Measurements from ENCODE around the gene DGKI. TPM values are rescaled to one million over a fixed set of nuclear protein-coding genes. Genes with fewer than 3 reads are reported as not detected.

The DGKI gene
- total RNA-seq, 1 donor from 2014 or later: 2.2 TPM

DNA sequence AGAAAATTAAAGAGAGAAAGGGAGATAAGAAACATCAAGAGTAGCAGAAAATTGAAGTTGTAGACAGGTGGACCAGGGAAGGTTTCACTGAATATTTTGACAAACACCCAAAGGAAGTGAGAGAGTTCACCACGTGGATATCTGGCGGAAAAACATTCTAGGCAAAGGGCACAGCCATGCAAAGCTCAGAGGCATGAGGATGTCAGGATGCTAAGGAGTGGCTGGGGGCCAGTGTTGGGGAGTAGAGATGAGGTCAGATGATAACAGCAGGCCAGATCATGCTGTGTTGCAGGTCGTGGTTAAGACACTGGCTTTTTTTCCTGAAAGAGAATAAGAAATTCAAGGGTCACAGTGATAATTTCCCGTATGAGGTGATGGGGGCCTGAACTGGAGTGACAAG is 181.9 kb downstream of the DGKI start:
- Mint-ChIP-seq H3K27ac (ENCODE audit: unreplicated experiment) (no peak overlapping the region), H3K9me3 (no peaks in the 10 kb centered on the region), H3K4me1 (no peaks in the 10 kb centered on the region), H3K27me3 (ENCODE audit: low read depth) (no peaks in the 10 kb centered on the region), H3K36me3 (ENCODE audit: low read depth) (no peaks in the 10 kb centered on the region), H3K4me3 (no peak overlapping the region)
- DNase-seq (ENCODE audit: low read depth, low spot score): no peak
- TF ChIP-seq, protein P1, sequence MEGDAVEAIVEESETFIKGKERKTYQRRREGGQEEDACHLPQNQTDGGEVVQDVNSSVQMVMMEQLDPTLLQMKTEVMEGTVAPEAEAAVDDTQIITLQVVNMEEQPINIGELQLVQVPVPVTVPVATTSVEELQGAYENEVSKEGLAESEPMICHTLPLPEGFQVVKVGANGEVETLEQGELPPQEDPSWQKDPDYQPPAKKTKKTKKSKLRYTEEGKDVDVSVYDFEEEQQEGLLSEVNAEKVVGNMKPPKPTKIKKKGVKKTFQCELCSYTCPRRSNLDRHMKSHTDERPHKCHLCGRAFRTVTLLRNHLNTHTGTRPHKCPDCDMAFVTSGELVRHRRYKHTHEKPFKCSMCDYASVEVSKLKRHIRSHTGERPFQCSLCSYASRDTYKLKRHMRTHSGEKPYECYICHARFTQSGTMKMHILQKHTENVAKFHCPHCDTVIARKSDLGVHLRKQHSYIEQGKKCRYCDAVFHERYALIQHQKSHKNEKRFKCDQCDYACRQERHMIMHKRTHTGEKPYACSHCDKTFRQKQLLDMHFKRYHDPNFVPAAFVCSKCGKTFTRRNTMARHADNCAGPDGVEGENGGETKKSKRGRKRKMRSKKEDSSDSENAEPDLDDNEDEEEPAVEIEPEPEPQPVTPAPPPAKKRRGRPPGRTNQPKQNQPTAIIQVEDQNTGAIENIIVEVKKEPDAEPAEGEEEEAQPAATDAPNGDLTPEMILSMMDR (conservative IDR thresholded peaks at IDR 0.05): no peak

DNA sequence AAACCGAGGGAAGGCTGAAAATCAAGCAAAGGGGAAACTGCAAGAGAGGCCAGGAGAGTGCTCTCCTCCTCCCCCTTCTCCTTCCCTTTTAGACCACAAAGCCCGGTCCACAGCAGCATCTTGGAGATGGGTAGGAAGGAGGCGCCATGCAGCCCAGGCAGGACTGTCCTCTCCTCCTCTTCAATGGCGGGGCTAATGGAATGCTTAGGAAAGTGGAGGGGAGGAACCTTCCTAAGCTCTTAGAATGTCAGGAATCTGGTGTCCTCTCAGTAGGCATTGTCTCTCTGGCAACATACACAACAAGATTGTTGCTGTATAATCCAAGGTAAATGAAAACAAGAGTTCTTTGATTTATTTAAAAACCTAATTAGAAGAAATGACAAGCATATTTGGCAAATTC is 185.1 kb downstream of the DGKI start:
- H3K4me3 Mint-ChIP-seq: no peak overlapping the region
- TF ChIP-seq, protein P1 (conservative IDR thresholded peaks at IDR 0.05): no peak
- no peaks in the 10 kb centered on the region for H3K36me3 Mint-ChIP-seq (ENCODE audit: low read depth)
- DNase-seq (ENCODE audit: low read depth, low spot score): no peak
- H3K9me3 Mint-ChIP-seq: no peaks in the 10 kb centered on the region
- H3K27ac Mint-ChIP-seq (ENCODE audit: unreplicated experiment): no peak overlapping the region
- H3K4me1 Mint-ChIP-seq: peaks cover 17% of the 10 kb centered on the region
- H3K27me3 Mint-ChIP-seq (ENCODE audit: low read depth): no peaks in the 10 kb centered on the region

DNA sequence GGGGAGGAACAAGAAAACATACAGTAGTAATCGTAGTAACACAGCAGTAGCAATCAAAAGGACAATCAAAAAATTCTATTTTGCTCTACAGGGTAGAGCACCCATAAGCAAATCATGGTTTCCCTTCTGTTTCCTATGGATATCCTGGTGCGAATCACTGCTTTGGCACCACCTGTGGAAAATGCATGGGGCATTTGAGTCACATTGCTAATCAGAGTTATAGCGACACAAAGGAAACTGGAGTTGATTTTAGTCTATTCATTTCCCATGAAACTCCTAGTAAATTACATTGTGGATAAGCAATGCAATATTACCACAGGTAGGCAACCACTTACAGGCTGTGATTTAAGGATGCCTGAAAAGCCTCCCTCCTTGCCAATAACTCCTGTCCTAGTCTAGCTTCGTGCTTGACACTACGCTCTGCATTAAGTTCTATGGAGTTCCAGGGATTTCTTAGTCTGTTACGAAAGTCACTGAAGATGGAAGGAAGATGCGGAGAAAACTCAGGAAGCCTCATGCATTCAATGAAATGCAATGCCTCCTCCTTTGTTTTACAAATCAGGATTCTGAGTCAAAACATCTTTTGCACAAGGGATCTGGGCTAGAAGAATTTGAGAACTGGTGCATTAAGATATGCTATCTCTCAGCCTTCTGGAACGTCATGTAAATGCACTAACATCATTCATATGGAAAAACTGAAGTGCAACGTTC is 188.4 kb downstream of the DGKI start:
- Mint-ChIP-seq H3K9me3 (no peaks in the 10 kb centered on the region), H3K4me3 (no peak overlapping the region), H3K36me3 (ENCODE audit: low read depth) (no peaks in the 10 kb centered on the region), H3K4me1 (peaks cover 22% of the 10 kb centered on the region), H3K27me3 (ENCODE audit: low read depth) (no peaks in the 10 kb centered on the region), H3K27ac (ENCODE audit: unreplicated experiment) (no peak overlapping the region)
- TF ChIP-seq, protein P1 (conservative IDR thresholded peaks at IDR 0.05): no peak
- no peak for DNase-seq (ENCODE audit: low read depth, low spot score)

- Mint-ChIP-seq H3K27me3 (ENCODE audit: low read depth) (no peaks in the 10 kb centered on the region), H3K4me1 (peaks cover 22% of the 10 kb centered on the region), H3K9me3 (no peaks in the 10 kb centered on the region), H3K36me3 (ENCODE audit: low read depth) (no peaks in the 10 kb centered on the region), H3K27ac (ENCODE audit: unreplicated experiment) (no peak overlapping the region), H3K4me3 (no peak overlapping the region)
- no peak for DNase-seq (ENCODE audit: low read depth, low spot score)
- TF ChIP-seq, protein P1 (conservative IDR thresholded peaks at IDR 0.05): no peak
Observed at GRCh38 chr7:137657476-137658189, 189.1 kb downstream of the DGKI start.

- Mint-ChIP-seq H3K27me3 (ENCODE audit: low read depth) (no peaks in the 10 kb centered on the region), H3K4me1 (peaks cover 22% of the 10 kb centered on the region), H3K36me3 (ENCODE audit: low read depth) (no peaks in the 10 kb centered on the region), H3K27ac (ENCODE audit: unreplicated experiment) (no peak overlapping the region), H3K9me3 (no peaks in the 10 kb centered on the region), H3K4me3 (no peak overlapping the region)
- no peak for DNase-seq (ENCODE audit: low read depth, low spot score)
- TF ChIP-seq, protein P1 (conservative IDR thresholded peaks at IDR 0.05): no peak
Observed at GRCh38 chr7:137656850-137657232, 189.9 kb downstream of the DGKI start.

Measured in neural crest cell (in vitro differentiated cells).